ENCODE data around the gene ZNF813.

The ZNF813 gene

DNA sequence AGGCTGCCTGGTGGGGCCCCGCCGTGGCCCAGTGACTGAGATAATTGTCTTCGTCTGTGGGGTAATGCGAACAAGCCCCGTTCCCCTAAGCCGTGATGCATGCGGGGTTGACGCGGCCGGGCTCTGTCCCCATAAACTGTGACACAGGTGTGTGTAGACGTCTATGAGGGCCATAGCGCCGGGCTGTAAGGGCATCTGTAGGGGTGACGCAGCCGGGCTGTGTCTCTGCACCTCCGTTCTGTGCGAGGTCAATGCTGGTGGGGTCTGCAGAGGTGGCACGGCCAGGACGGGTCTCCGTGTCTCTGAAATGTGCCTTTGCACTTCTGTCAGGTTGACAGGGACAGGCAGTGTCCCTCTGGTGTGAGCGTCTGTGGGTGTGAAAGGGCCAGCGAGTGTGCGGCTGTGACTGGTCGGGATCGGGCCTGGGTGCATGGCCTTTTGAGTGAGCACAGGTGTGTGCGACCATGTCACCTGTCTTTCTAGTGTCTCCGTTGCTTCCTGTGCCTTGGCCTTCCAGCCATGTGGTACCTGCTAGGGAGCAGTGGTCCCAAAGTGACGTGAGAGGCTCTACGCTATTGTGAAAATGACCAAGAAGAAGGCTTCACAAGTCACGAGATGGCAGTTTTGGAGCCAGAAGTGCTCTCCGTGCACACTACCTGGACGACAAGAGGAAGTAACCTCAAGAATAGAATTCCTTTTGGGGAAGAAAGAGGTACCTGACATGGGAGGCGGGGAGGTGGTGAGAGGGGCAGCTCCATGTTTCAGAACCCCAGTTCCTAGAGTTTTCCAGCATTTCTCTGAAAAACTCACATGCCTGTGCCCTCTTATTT lies 54.1 kb downstream of the ZNF813 start:
- Histone ChIP-seq H3K4ac (ENCODE audit: low read depth, low read length) (peak overlapping the region; percentile 66), H3K9ac (ENCODE audit: low read length) (peak overlapping the region; percentile 99), H4K5ac (ENCODE audit: low read length) (no peak overlapping the region), H3K79me2 (ENCODE audit: control insufficient read depth, insufficient read depth, low read length) (peaks cover 20% of the 10 kb centered on the region), H2BK120ac (ENCODE audit: low read depth, low read length) (no peak overlapping the region), H3K56ac (ENCODE audit: low read length) (peak overlapping the region; percentile 100), H3K27ac (ENCODE audit: low read depth, low read length) (no peak overlapping the region), H3K27me3 (ENCODE audit: insufficient read depth, low read length, poor library complexity) (no peaks in the 10 kb centered on the region), H3K23ac (ENCODE audit: low read length) (no peak overlapping the region), H2BK15ac (replicated peaks; ENCODE audit: low read depth) (no peak overlapping the region), H3K36me3 (ENCODE audit: control insufficient read depth, insufficient read depth, low read length) (no peaks in the 10 kb centered on the region), H4K8ac (ENCODE audit: low read depth, low read length) (no peak overlapping the region), H2BK5ac (ENCODE audit: low read length) (no peak overlapping the region), H3K4me2 (ENCODE audit: low read length) (peak overlapping the region; percentile 94), H3K4me3 (ENCODE audit: low read length) (peak overlapping the region; percentile 99), H3K4me1 (ENCODE audit: control insufficient read depth, low read depth, low read length) (peaks cover 2% of the 10 kb centered on the region), H3K18ac (ENCODE audit: low read length) (no peak overlapping the region), H3K79me1 (ENCODE audit: low read length) (peaks cover 12% of the 10 kb centered on the region), H2AK5ac (ENCODE audit: low read length) (no peak overlapping the region)
- DNase-seq: no peak
- no CpG with 5 or more reads among the region's 33 CpGs for WGBS (ENCODE audit: extremely low coverage, insufficient coverage, low lambda C conversion rate)

- Histone ChIP-seq H3K27ac (ENCODE audit: low read depth, low read length) (no peak overlapping the region), H3K79me2 (ENCODE audit: control insufficient read depth, insufficient read depth, low read length) (peaks cover 20% of the 10 kb centered on the region), H3K56ac (ENCODE audit: low read length) (no peak overlapping the region), H3K79me1 (ENCODE audit: low read length) (peaks cover 15% of the 10 kb centered on the region), H4K8ac (ENCODE audit: low read depth, low read length) (no peak overlapping the region), H3K36me3 (ENCODE audit: control insufficient read depth, insufficient read depth, low read length) (peaks cover 2% of the 10 kb centered on the region), H3K9ac (ENCODE audit: low read length) (no peak overlapping the region), H3K4me1 (ENCODE audit: control insufficient read depth, low read depth, low read length) (peaks cover 2% of the 10 kb centered on the region), H2BK120ac (ENCODE audit: low read depth, low read length) (no peak overlapping the region), H3K4me2 (ENCODE audit: low read length) (no peak overlapping the region), H3K4ac (ENCODE audit: low read depth, low read length) (no peak overlapping the region), H2BK15ac (replicated peaks; ENCODE audit: low read depth) (no peak overlapping the region), H3K23ac (ENCODE audit: low read length) (no peak overlapping the region), H2BK5ac (ENCODE audit: low read length) (no peak overlapping the region), H3K27me3 (ENCODE audit: insufficient read depth, low read length, poor library complexity) (no peaks in the 10 kb centered on the region), H3K18ac (ENCODE audit: low read length) (no peak overlapping the region), H3K4me3 (ENCODE audit: low read length) (no peak overlapping the region), H2AK5ac (ENCODE audit: low read length) (no peak overlapping the region), H4K5ac (ENCODE audit: low read length) (no peak overlapping the region)
- no peak for DNase-seq
- WGBS (ENCODE audit: extremely low coverage, insufficient coverage, low lambda C conversion rate): no CpG with 5 or more reads among the region's 2 CpGs
These were observed 58.4 kb downstream of the ZNF813 start for GRCh38 chr19:53525922-53526321.

DNA sequence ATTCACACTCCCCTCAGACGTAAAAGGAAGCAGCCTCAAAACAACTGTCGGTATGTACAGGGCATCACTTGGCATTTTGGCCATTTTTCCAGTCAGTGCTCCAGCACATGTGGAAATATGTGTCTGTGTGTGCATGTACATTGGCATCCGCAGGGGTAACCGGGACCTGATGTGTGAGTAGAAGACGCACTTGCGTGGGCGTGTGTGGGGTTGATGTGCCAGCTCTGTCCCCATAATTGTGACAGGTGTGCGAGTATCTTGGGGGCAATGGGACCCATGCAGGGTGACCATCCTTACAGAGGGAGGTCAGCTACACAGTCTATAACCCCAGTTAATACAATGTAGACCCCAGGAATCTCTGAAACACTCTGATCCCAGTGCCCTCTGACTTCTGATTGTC lies 63.1 kb downstream of the ZNF813 start:
- H4K8ac ChIP-seq (ENCODE audit: low read depth, low read length): no peak overlapping the region

GRCh38 chr19:53531457-53531856 lies 63.9 kb downstream of the ZNF813 start:
- Histone ChIP-seq H3K79me2 (ENCODE audit: control insufficient read depth, insufficient read depth, low read length) (no peaks in the 10 kb centered on the region), H4K8ac (ENCODE audit: low read depth, low read length) (no peak overlapping the region), H3K27me3 (ENCODE audit: insufficient read depth, low read length, poor library complexity) (no peaks in the 10 kb centered on the region), H3K56ac (ENCODE audit: low read length) (no peak overlapping the region), H2BK15ac (replicated peaks; ENCODE audit: low read depth) (no peak overlapping the region), H2BK5ac (ENCODE audit: low read length) (no peak overlapping the region), H3K18ac (ENCODE audit: low read length) (no peak overlapping the region), H3K4me3 (ENCODE audit: low read length) (no peak overlapping the region), H3K9ac (ENCODE audit: low read length) (no peak overlapping the region), H2BK120ac (ENCODE audit: low read depth, low read length) (no peak overlapping the region), H3K4me2 (ENCODE audit: low read length) (no peak overlapping the region), H3K27ac (ENCODE audit: low read depth, low read length) (no peak overlapping the region), H2AK5ac (ENCODE audit: low read length) (no peak overlapping the region), H3K79me1 (ENCODE audit: low read length) (peaks cover 3% of the 10 kb centered on the region), H3K4ac (ENCODE audit: low read depth, low read length) (no peak overlapping the region), H4K5ac (ENCODE audit: low read length) (no peak overlapping the region), H3K4me1 (ENCODE audit: control insufficient read depth, low read depth, low read length) (no peaks in the 10 kb centered on the region), H3K23ac (ENCODE audit: low read length) (no peak overlapping the region), H3K36me3 (ENCODE audit: control insufficient read depth, insufficient read depth, low read length) (peaks cover 2% of the 10 kb centered on the region)
- DNase-seq: no peak
- no CpG with 5 or more reads among the region's 4 CpGs for WGBS (ENCODE audit: extremely low coverage, insufficient coverage, low lambda C conversion rate)

More for the DNA sequence above, 63.1 kb downstream of the ZNF813 start:
- Histone ChIP-seq H2BK5ac (ENCODE audit: low read length) (no peak overlapping the region), H3K4me3 (ENCODE audit: low read length) (no peak overlapping the region), H3K27me3 (ENCODE audit: insufficient read depth, low read length, poor library complexity) (no peaks in the 10 kb centered on the region), H3K4me1 (ENCODE audit: control insufficient read depth, low read depth, low read length) (no peaks in the 10 kb centered on the region), H3K4ac (ENCODE audit: low read depth, low read length) (no peak overlapping the region), H3K79me2 (ENCODE audit: control insufficient read depth, insufficient read depth, low read length) (peaks cover 2% of the 10 kb centered on the region), H2BK120ac (ENCODE audit: low read depth, low read length) (no peak overlapping the region), H4K5ac (ENCODE audit: low read length) (no peak overlapping the region), H3K36me3 (ENCODE audit: control insufficient read depth, insufficient read depth, low read length) (peaks cover 2% of the 10 kb centered on the region), H3K9ac (ENCODE audit: low read length) (no peak overlapping the region), H3K4me2 (ENCODE audit: low read length) (no peak overlapping the region), H3K79me1 (ENCODE audit: low read length) (peaks cover 5% of the 10 kb centered on the region), H3K18ac (ENCODE audit: low read length) (no peak overlapping the region), H2BK15ac (replicated peaks; ENCODE audit: low read depth) (no peak overlapping the region), H3K56ac (ENCODE audit: low read length) (no peak overlapping the region), H3K23ac (ENCODE audit: low read length) (no peak overlapping the region), H2AK5ac (ENCODE audit: low read length) (no peak overlapping the region), H3K27ac (ENCODE audit: low read depth, low read length) (no peak overlapping the region)
- DNase-seq: no peak
- no CpG with 5 or more reads among the region's 8 CpGs for WGBS (ENCODE audit: extremely low coverage, insufficient coverage, low lambda C conversion rate)

DNA sequence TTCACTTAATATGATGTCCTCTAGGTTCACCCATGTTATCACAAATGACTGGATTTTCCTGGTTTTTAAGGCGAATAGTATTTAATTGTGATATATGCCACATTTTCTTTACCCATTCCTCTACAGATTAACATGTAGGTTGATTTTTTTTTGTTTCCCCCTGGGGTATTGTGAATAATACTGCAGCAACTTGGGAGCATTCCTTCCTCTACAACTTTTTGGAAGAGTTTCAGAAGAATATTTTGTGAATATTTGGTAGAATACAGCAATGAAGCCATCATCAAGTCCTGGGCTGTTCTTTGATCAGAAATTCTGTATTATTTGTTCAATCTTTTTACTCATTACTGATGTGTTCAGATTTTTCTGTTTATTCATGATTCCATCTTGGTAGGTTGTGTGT lies 64.8 kb downstream of the ZNF813 start:
- Histone ChIP-seq H3K27me3 (ENCODE audit: insufficient read depth, low read length, poor library complexity) (no peaks in the 10 kb centered on the region), H2AK5ac (ENCODE audit: low read length) (no peak overlapping the region), H3K4me1 (ENCODE audit: control insufficient read depth, low read depth, low read length) (no peaks in the 10 kb centered on the region), H4K5ac (ENCODE audit: low read length) (no peak overlapping the region), H2BK15ac (replicated peaks; ENCODE audit: low read depth) (no peak overlapping the region), H4K8ac (ENCODE audit: low read depth, low read length) (no peak overlapping the region), H3K18ac (ENCODE audit: low read length) (no peak overlapping the region), H3K4ac (ENCODE audit: low read depth, low read length) (no peak overlapping the region), H3K56ac (ENCODE audit: low read length) (no peak overlapping the region), H3K4me2 (ENCODE audit: low read length) (no peak overlapping the region), H3K79me2 (ENCODE audit: control insufficient read depth, insufficient read depth, low read length) (no peaks in the 10 kb centered on the region), H3K36me3 (ENCODE audit: control insufficient read depth, insufficient read depth, low read length) (peaks cover 2% of the 10 kb centered on the region), H2BK5ac (ENCODE audit: low read length) (no peak overlapping the region), H3K9ac (ENCODE audit: low read length) (no peak overlapping the region), H3K23ac (ENCODE audit: low read length) (no peak overlapping the region), H3K79me1 (ENCODE audit: low read length) (peaks cover under 1% of the 10 kb centered on the region), H3K4me3 (ENCODE audit: low read length) (no peak overlapping the region), H3K27ac (ENCODE audit: low read depth, low read length) (no peak overlapping the region), H2BK120ac (ENCODE audit: low read depth, low read length) (no peak overlapping the region)
- DNase-seq: no peak
- whole genome bisulfite sequencing (ENCODE audit: extremely low coverage, insufficient coverage, low lambda C conversion rate): no CpG with 5 or more reads among the region's 1 CpG

- no peak overlapping the region for H2BK120ac ChIP-seq (ENCODE audit: low read depth, low read length)
- no peaks in the 10 kb centered on the region for H3K79me2 ChIP-seq (ENCODE audit: control insufficient read depth, insufficient read depth, low read length)
- no peak overlapping the region for H4K8ac ChIP-seq (ENCODE audit: low read depth, low read length)
- no peaks in the 10 kb centered on the region for H3K4me1 ChIP-seq (ENCODE audit: control insufficient read depth, low read depth, low read length)
- H2BK15ac ChIP-seq (replicated peaks; ENCODE audit: low read depth): no peak overlapping the region
- H3K79me1 ChIP-seq (ENCODE audit: low read length): no peaks in the 10 kb centered on the region
- no peak overlapping the region for H3K23ac ChIP-seq (ENCODE audit: low read length)
- no peak overlapping the region for H3K4ac ChIP-seq (ENCODE audit: low read depth, low read length)
- no peak overlapping the region for H3K56ac ChIP-seq (ENCODE audit: low read length)
- no peak overlapping the region for H3K4me3 ChIP-seq (ENCODE audit: low read length)
- no peak overlapping the region for H3K9ac ChIP-seq (ENCODE audit: low read length)
- no peak overlapping the region for H2BK5ac ChIP-seq (ENCODE audit: low read length)
- H3K27me3 ChIP-seq (ENCODE audit: insufficient read depth, low read length, poor library complexity): no peaks in the 10 kb centered on the region
- no peak overlapping the region for H4K5ac ChIP-seq (ENCODE audit: low read length)
- no peak overlapping the region for H2AK5ac ChIP-seq (ENCODE audit: low read length)
- peaks cover 6% of the 10 kb centered on the region for H3K36me3 ChIP-seq (ENCODE audit: control insufficient read depth, insufficient read depth, low read length)
- H3K4me2 ChIP-seq (ENCODE audit: low read length): no peak overlapping the region
- no peak overlapping the region for H3K18ac ChIP-seq (ENCODE audit: low read length)
- H3K27ac ChIP-seq (ENCODE audit: low read depth, low read length): no peak overlapping the region
- DNase-seq: no peak
These were observed 68.7 kb downstream of the ZNF813 start for GRCh38 chr19:53536225-53536548.
